22Rv1 (cell line): ENCODE measurements around the gene KANSL2.

Experiments
- CTCF ChIP-seq: fragments of 450-650 bp; IDR thresholded peaks from 2 replicates; pipeline ENCODE4 v1.5.1; 2017; ENCODE audit warnings: mild to moderate bottlenecking
- ZFX ChIP-seq: fragments of 450-650 bp; IDR thresholded peaks from 2 replicates; pipeline ENCODE4 v1.6.1; 2017; ENCODE audit warnings: antibody characterized with exemption, borderline replicate concordance

GRCh38 chr12:48640854-48641253 is 41.2 kb downstream of the KANSL2 start:
- TF ChIP-seq CTCF (no peak), ZFX (no peak)
